Loucy (cell line): ENCODE data around the gene FXYD3.

ENCODE experiments used
- H2AFZ ChIP-seq: fragments of 200-600 bp; sonication (generic); 2 replicates; pipeline ENCODE4 v1.6.0; 2016; ENCODE audit warnings: antibody characterized with exemption, mild to moderate bottlenecking, low read length, moderate library complexity
- H3F3A ChIP-seq: fragments of 200-600 bp; 2 replicates; pipeline ENCODE4 v1.6.0; 2016; ENCODE audit warnings: antibody characterized with exemption, low read depth, mild to moderate bottlenecking
- H3K27me3 ChIP-seq: fragments of 200-600 bp; sonication (generic); 2 replicates; pipeline ENCODE4 v1.6.1; 2014; ENCODE audit warnings: low read length, mild to moderate bottlenecking; ENCODE audit not compliant: insufficient read depth, poor library complexity, severe bottlenecking
- H3K36me3 ChIP-seq: fragments of 200-600 bp; sonication (generic); 2 replicates; pipeline ENCODE4 v1.6.1; 2016; ENCODE audit warnings: low read length; ENCODE audit not compliant: insufficient read depth
- H3K4me1 ChIP-seq: fragments of 200-600 bp; sonication (generic); 2 replicates; pipeline ENCODE4 v1.5.1; 2014; ENCODE audit warnings: low read length, mild to moderate bottlenecking; ENCODE audit not compliant: insufficient read depth, poor library complexity, severe bottlenecking
- H3K4me2 ChIP-seq: fragments of 200-600 bp; sonication (generic); 2 replicates; pipeline ENCODE4 v1.6.0; 2014; ENCODE audit warnings: antibody characterized with exemption, low read length, low read depth, mild to moderate bottlenecking; ENCODE audit not compliant: poor library complexity, severe bottlenecking
- H3K4me3 ChIP-seq: fragments of 200-600 bp; sonication (generic); 2 replicates; pipeline ENCODE4 v1.5.1; 2014; ENCODE audit warnings: low read length, mild to moderate bottlenecking, mixed read lengths; ENCODE audit not compliant: poor library complexity, severe bottlenecking
- H3K79me2 ChIP-seq: fragments of 200-600 bp; sonication (generic); 2 replicates; pipeline ENCODE4 v1.6.1; 2014; ENCODE audit warnings: low read length; ENCODE audit not compliant: insufficient read depth
- H3K9ac ChIP-seq: fragments of 200-600 bp; sonication (generic); 2 replicates; pipeline ENCODE4 v1.6.0; 2014; ENCODE audit warnings: mild to moderate bottlenecking, low read depth, low read length, moderate library complexity; ENCODE audit not compliant: poor library complexity, severe bottlenecking
- H3K9me2 ChIP-seq: fragments of 200-600 bp; sonication (generic); replicated peaks from 2 replicates; pipeline ENCODE4 v1.6.1; 2016; ENCODE audit warnings: low read depth, low read length, mixed read lengths
- H3K9me3 ChIP-seq: fragments of 200-600 bp; sonication (generic); 2 replicates; pipeline ENCODE4 v1.6.1; 2014; ENCODE audit warnings: mild to moderate bottlenecking, antibody characterized with exemption, low read length, low read depth; ENCODE audit not compliant: insufficient read depth
- H4K20me1 ChIP-seq: fragments of 200-600 bp; sonication (generic); 2 replicates; pipeline ENCODE4 v1.6.0; 2014; ENCODE audit warnings: antibody characterized with exemption, low read length, mild to moderate bottlenecking; ENCODE audit not compliant: insufficient read depth, poor library complexity, severe bottlenecking
- CTCF ChIP-seq: fragments of 200-600 bp; sonication (generic); conservative IDR thresholded peaks from 2 replicates; pipeline ENCODE4 v1.5.1; 2014; ENCODE audit warnings: mild to moderate bottlenecking, antibody characterized with exemption, low read length
- EZH2phosphoT487 ChIP-seq: fragments of 200-600 bp; IDR thresholded peaks from 2 replicates; pipeline ENCODE4 v1.6.1; 2018; ENCODE audit warnings: antibody characterized with exemption, mild to moderate bottlenecking, moderate library complexity, borderline replicate concordance

The FXYD3 gene

GRCh38 chr19:35162471-35163326 lies 47.1 kb downstream of the FXYD3 start:
- peaks cover 17% of the 10 kb centered on the region; the same call in 1 of the 2 replicates for H3K79me2 ChIP-seq
- peaks cover 6% of the 10 kb centered on the region for H4K20me1 ChIP-seq
- no peak overlapping the region for H3K4me2 ChIP-seq
- H3K36me3 ChIP-seq: peaks cover 77% of the 10 kb centered on the region
- H3K27me3 ChIP-seq: no peaks in the 10 kb centered on the region
- H3K9me2 ChIP-seq: no peaks in the 10 kb centered on the region
- H3K4me3 ChIP-seq: no peak overlapping the region
- no peak overlapping the region for H3K9ac ChIP-seq
- peaks cover 18% of the 10 kb centered on the region for H3K4me1 ChIP-seq
- H3F3A ChIP-seq: peaks cover 5% of the 10 kb centered on the region; the same call in 1 of the 2 replicates
- H3K9me3 ChIP-seq: peaks cover 7% of the 10 kb centered on the region; the same call in 1 of the 2 replicates
- TF ChIP-seq EZH2phosphoT487 (no peak), CTCF (no peak)
- no peak overlapping the region for H2AFZ ChIP-seq

DNA sequence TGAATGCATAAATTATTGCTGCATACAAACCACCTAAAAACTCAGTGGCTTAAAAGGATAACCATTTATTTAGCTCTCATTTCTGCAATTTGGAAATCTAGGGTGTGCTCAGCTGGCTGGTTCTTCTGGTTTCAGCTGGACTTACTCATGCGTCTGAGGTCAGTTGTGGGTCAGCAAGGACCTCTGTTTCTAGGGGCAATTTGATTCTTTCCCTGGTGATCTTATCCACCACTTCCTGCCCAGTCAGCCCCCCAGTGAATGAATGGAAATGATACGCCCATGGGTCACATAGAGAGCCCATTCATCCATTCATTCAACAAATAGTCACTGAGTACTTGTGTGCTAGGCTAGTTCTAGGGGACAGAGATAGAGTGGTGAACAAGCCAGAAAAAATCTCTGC lies 48.8 kb downstream of the FXYD3 start:
- TF ChIP-seq CTCF (no peak), EZH2phosphoT487 (no peak)
- peaks cover 7% of the 10 kb centered on the region; the same call in 1 of the 2 replicates for H3K9me3 ChIP-seq
- peaks cover 8% of the 10 kb centered on the region; the same call in 1 of the 2 replicates for H3K79me2 ChIP-seq
- H4K20me1 ChIP-seq: no peaks in the 10 kb centered on the region
- no peak overlapping the region for H3K4me3 ChIP-seq
- no peak overlapping the region for H3K9ac ChIP-seq
- no peaks in the 10 kb centered on the region for H3K27me3 ChIP-seq
- H3F3A ChIP-seq: peaks cover 5% of the 10 kb centered on the region; the same call in 1 of the 2 replicates
- H3K36me3 ChIP-seq: peaks cover 64% of the 10 kb centered on the region
- H3K4me1 ChIP-seq: peaks cover 25% of the 10 kb centered on the region
- H3K4me2 ChIP-seq: no peak overlapping the region
- no peak overlapping the region for H2AFZ ChIP-seq
- no peaks in the 10 kb centered on the region for H3K9me2 ChIP-seq

DNA sequence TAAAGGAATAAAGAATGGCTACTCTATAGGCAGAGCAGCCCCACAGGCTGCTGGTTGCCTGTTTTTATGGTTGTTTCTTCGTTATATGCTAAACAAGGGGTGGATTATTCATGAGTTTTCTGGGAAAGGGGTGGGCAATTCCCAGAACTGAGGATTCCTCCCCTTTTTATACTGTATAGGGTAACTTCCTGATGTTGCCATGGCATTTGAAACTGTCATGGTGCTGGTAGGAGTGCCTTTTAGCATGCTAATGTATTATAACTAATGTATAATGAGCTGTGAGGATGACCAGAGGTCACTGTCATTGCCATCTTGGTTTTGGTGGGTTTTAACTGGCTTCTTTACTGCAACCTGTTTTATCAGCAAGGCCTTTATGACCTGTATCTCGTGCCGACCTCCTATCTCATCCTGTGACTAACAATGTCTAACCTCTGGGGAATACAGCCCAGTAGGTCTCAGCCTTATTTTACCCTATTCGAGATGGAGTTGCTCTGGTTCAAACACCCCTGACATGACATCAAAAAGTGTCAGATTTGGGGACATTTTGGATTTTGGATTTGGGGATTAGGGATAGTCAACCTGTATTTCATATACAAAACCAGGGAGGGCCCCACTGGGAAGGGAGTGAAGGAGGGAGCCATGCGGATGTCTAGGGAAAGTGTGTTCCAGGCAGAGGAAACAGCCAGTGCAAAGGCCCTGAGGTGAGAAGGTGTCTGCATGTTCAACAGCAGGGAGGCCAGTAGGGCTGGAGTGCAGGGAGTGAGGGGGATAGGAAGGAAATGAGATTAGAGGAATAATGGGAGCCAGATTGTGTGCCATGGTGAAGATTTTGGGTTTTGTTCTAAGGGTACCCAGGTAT lies 49.8 kb downstream of the FXYD3 start:
- Histone ChIP-seq H3K9me2 (no peaks in the 10 kb centered on the region), H3K79me2 (peaks cover 8% of the 10 kb centered on the region; the same call in 1 of the 2 replicates), H3K4me1 (peaks cover 25% of the 10 kb centered on the region), H3K4me2 (no peak overlapping the region), H3K9ac (no peak overlapping the region), H3F3A (peaks cover 5% of the 10 kb centered on the region; the same call in 1 of the 2 replicates), H4K20me1 (no peaks in the 10 kb centered on the region), H3K27me3 (no peaks in the 10 kb centered on the region), H3K36me3 (peaks cover 69% of the 10 kb centered on the region), H2AFZ (no peak overlapping the region), H3K9me3 (peaks cover 7% of the 10 kb centered on the region; the same call in 1 of the 2 replicates), H3K4me3 (no peak overlapping the region)
- TF ChIP-seq CTCF (no peak), EZH2phosphoT487 (no peak)
